Measurements from ENCODE around the gene S100B.
A peak's percentile ranks its signal among the peaks of the same experiment; 100 is the strongest.
"Not testable (repeated sequence)": the region's sequence is repeated elsewhere in the genome, so short reads cannot be mapped to it uniquely, and the experiment has no call there.

The S100B gene

GRCh38 chr21:46600305-46600704, 4.6 kb downstream of the S100B start:
- DNase-seq: no peak

DNA sequence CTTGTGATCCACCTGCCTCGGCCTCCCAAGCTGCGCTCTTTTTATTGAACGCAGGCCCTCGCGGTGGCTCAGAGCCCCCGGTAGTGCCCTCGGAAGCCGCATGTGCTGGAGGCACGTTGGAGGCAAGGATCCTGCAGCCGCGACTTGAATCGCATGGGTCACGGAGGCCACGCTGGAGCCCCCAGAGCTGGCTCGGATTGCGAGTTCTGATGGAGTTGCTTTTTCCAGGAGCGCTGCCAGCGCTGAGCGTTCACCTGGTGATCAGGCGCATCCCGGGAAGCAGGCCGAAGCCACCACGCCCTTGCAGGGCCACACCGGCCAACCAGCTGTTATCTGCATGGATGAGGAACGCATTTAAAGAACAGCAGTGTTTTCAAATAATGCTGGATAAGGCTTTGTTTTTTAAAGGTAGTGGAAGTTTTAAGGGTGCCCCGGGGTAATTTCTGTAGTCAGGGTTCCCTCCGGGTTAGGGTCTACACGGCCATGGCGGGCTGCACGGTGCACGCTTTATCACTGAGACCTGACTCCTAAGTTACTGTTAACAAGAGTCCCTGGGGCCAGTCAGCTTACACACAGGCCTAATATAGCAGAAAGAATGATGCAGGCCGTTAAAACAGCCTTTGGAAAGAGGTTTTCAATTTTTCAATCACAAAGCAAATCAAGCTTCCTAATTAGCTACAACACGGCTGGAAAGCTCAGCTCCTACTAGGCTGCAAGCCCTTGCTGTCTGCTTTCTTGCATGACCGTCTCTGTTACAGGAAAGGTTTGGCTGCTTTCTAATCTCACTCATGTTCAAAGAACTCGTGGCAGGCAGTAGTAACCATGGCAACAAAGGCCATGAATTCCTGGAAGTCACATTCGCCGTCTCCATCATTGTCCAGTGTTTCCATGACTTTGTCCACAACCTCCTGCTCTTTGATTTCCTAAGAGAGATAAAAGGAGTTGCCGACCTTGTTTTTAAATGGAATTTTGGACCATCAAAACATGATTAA, 6.0 kb downstream of the S100B start:
- DNase-seq: no peak

GRCh38 chr21:46597896-46598343, 7.0 kb downstream of the S100B start:
- DNase-seq: no peak

DNA sequence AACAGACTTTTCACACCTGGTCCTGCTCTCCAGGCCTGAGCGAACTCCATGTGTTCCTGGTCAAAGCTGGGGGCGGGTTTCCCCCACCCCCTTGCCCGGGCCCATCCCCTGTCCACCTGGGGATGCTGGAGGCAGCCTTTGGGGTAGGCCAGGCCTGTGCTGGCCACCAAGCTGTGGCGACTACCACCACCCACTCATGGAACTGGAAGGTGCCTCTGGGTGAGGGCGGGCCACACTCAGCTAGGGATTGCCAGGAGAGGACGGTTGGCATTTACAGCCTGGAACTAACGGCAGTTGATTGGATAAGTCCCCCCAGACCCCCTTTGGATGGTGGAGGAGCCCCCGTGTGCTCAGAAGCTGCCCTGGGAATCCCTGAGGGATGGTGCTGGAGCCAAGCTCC, 7.9 kb downstream of the S100B start:
- DNase-seq: no peak

DNA sequence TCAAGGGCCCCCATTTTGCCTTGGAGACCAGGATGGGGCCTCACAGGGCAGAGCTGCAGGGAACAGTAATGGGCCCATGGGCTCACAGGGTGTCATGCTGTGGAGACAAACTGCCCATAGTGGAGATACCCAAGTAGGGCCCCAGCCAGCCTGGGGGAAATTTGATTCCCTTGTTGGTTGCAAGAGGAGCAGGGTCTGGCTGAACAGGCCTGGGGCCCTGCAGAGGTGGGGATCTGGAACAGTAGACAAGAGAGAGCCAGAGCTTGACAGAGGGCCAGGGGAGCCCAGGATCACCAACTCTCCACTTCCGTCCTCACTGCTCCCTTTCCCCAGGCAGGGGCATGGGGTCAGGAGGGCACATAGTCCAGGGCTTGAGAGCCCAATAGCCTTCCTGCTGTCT, 8.7 kb downstream of the S100B start:
- no peak for DNase-seq

- no peak for DNase-seq
These were observed 10.6 kb downstream of the S100B start for GRCh38 chr21:46594276-46594675.

DNA sequence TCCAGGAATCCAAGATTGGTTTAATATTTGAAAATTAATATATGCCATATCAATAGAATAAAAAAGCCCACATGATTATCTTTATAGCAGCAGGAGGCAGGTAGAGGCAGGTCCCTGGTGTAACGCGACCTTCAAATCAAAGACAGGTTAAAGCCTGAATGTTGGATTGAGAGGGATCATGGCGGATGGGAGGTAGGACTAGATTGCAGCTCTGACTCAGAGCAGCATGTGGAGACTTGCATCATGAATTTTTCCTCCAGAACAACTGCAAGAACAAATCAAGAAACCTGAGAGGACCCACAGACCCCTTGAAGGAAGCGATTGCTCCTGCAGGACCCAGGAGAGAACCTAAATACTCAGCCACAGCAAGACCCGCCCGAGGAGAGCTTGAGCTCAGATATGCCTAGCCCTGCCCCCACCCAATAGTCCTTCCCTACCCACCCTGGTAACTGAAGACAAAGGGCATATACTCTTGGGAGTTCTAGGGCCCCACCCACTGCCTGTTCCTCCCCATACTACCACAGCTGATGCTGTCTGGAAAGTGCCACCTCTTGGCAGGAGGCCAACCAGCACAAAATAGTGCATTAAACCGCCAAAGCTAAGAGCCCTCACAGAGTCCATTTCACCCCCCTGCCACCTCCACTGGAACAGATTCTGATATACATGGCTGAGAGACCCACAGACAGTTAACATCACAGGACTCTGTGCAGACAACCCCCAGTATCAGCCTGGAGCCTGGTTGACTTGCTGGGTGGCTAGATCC, 19.5 kb downstream of the S100B start:
- DNase-seq: no peak

DNA sequence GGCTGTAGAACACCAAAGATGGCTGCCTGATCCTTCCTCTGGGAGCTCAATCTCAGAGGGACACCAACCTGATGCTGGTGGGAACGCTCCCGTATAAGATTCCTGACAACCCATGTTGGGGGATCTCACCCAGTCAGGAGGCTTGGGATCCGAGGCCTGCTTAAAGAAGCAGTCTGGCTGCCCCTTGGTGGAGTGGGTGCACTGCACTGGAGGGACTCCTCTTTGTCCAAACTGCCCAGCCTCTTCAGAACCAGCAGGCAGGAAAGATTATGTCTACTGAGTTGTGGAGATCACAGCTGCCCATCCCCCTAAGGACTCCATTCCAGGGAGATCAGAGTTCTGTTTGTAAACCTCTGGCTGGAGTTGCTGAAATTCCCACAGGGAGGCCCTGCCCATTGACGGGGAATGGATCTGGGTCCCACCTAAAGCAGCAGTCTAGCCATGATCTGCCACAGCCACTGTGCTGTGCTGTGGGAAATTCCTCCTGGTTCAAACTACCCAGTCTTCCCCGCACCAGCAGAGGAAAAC, 23.0 kb downstream of the S100B start:
- no peak for DNase-seq

GRCh38 chr21:46579394-46579793, 25.5 kb downstream of the S100B start:
- DNase-seq: not testable (repeated sequence)

- DNase-seq: not testable (repeated sequence)
These were observed 27.1 kb downstream of the S100B start for GRCh38 chr21:46577786-46578185.

DNA sequence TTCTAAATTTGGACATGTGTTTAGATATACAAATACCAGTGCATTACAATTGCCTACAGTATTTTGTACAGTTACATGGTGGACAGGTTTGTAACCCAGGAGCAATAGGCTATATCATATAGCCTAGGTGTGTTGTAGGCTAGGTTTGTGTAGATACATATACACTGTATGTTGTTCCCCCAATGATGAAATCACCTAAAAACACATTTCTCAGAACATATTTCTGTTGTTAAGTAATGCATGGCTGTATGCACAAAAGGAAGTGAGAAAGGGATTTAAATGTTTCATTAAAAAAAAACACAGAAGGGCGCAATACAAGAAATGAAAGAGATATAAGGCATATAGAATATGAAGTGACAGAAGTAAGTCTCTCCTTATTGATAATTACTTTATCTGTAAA, 32.0 kb downstream of the S100B start:
- DNase-seq: no peak

DNA sequence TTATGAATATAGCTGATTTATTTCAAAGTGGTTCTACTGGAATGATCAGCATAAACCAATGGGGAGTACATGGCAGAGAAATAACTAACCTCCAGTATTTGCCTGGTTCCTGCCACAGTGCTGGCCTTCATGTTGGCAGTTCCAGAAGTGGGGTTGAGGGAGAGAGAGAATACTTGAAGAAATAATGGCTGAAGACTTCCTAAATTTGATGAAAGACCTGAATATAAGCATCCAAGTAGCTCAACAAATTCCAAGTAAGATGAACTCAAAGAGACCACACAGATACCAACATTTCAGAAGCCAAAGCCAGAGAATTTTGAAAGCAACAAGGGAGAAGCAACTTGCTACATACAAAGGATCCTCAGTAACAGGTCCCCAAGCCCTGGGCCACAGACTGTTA, 34.3 kb downstream of the S100B start:
- no peak for DNase-seq

GRCh38 chr21:46570119-46570518, 34.8 kb downstream of the S100B start:
- DNase-seq: no peak

- DNase-seq: no peak
These were observed 35.8 kb downstream of the S100B start for GRCh38 chr21:46569081-46569480.

DNA sequence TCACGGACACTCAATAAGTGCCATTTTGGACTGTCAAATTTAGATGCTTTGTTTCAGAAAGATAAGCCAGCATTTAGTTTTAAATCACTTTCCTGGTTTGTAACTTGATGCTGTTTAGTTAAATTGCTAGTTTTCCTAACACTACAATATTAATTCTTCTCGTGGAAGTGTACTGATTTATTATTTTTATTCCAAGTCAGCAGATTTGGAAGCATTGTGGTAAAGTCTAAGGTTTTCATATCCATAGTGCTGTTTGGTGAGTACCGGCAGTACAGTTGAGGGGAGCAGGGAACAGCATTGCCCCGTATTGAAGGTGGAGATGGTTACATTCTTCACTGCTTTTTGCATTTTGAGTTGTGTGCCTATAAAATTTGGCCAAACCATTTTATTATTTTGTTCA, 36.3 kb downstream of the S100B start:
- no peak for DNase-seq

DNA sequence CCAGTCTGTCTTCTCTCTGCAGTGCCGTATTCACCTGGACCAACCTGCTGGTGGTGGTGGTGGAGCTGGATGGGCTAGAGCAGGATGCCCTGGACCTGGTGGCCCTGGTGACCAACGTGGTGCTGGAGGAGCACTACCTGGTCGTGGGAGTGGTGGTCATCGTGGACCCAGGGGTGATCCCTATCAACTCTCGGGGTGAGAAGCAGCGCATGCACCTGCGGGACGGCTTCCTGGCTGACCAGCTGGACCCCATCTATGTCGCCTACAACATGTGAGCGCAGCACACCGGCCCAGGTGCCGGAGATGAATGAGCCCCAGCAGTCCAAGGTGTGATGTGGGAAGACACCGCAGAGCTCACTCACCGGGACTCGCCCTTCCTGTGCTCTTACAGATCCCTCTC, 37.5 kb downstream of the S100B start:
- DNase-seq: no peak

DNA sequence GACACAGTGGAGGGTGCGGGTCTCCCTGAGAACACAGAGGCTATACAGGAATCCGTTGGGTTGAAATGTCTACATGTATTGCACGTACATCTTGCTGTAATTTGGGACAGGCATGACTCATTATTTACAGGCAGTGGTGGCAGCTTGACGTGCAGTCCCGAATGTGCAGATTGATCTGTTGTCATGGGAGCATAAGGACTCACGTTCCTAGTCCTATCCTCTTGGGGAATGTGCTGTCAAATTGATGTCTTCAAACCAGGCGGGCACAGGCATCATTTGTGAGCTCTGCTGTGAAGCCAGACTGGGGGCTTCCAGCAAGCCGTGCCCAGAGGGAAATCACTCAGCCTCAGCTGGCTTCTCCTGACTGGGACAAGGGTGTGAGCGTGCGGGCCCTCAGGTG, 40.5 kb downstream of the S100B start:
- no peak for DNase-seq

- peak in 1 of 2 donors; percentile 33 for DNase-seq
These were observed 41.8 kb downstream of the S100B start for GRCh38 chr21:46562964-46563607.

- DNase-seq: no peak
These were observed 42.4 kb downstream of the S100B start for GRCh38 chr21:46562472-46562871.

- no peak for DNase-seq
These were observed 43.3 kb downstream of the S100B start for GRCh38 chr21:46561445-46562090.

DNA sequence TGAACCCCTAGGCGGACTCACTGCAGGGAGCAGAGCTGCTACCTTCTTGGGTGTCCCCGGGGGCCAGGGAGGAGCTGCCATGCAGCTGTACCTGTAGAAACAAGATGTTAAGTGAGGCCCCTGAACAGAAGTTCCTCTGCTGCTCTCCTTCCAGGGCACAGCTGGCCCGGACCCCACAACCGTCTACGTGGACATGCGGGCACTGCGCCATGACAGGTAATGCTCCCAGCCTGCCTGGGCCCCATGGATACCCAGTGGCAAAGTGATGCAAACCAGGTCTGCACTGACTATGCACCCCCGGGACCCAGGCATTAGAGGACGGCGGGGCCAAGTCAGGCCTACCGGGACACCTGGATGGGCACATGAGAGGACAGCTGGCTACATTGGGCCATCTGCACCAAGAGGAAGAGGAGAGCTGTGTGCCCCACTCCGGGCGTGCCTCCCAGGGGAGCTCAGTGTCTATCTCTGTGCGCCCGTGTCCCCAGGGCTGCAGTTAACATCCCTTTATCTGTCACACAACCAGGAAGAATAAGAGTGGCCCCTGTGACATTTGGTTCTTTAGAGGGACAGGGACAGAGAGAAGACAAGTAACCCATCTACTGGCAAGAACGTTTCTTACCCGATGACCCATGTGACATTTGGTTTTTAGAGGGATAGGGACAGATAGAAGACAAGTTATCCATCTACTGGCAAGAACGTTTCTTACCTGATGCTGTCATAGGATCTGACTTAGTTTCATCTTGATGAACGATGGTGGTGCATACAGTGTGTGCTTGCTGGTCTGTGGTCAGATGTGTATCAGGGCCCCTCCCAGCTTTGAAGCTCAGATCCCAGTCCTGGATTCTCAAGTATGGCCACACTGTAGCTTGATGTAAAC, 44.1 kb downstream of the S100B start:
- no peak for DNase-seq
